Endothelial cell of umbilical vein (primary cell): ENCODE data around the gene WNT16. TPM values are rescaled to one million over a fixed set of nuclear protein-coding genes. Genes with fewer than 3 reads are reported as not detected.
A peak's percentile ranks its signal among the peaks of the same experiment; 100 is the strongest.

Experiments
- BruUV-seq: library from RNA; stranded (reverse); fragments of 400-500 nt; replicated peaks from 2 replicates; lab custom pipeline; 2021; lab: Mats Ljungman, UMichigan
- CTCF ChIA-PET: fragments of 300-600, 350-600 bp; sonication (Branson Sonifier 250); formaldehyde crosslinking; loops from one replicate; lab custom pipeline; 2021; ENCODE audit warnings: antibody characterized with exemption, inconsistent platforms; lab: Charles Lee
- POLR2A ChIA-PET: fragments of 300-600, 350-600 bp; sonication (Branson Sonifier 250); formaldehyde crosslinking; loops from one replicate; lab custom pipeline; 2021; ENCODE audit warnings: antibody characterized with exemption, inconsistent platforms; lab: Charles Lee
- DNase-seq: peaks from one replicate; pipeline ENCODE4 v3.0.0-alpha.2; 2011; ENCODE audit warnings: low read depth, low spot score
- FAIRE-seq: peaks from 2 replicates; lab custom pipeline; 2011; peaks lifted over from hg19 to GRCh38; lab: Jason Lieb, UNC
- H2AFZ ChIP-seq: 2 replicates; pipeline ENCODE4 v1.6.0; 2012; ENCODE audit warnings: low read depth, low read length, control low read depth, inconsistent platforms
- H3K27ac ChIP-seq: 2 replicates; pipeline ENCODE4 v1.5.1; 2011; ENCODE audit warnings: low read depth, mild to moderate bottlenecking, control low read depth, low read length, moderate library complexity; ENCODE audit not compliant: insufficient read depth
- H3K27me3 ChIP-seq, 2 experiments: 2 replicates each; pipeline versions ENCODE4 v1.6.0 to v1.6.1; 2011; ENCODE audit warnings: low read length in 2 of 2, mixed read lengths in 1 of 2; ENCODE audit not compliant: control insufficient read depth in 2 of 2, insufficient read depth in 2 of 2
- H3K36me3 ChIP-seq, 2 experiments: 2 replicates in 1 of 2; 3 replicates in 1 of 2; pipeline ENCODE4 v1.5.1; 2011; ENCODE audit warnings: low read length in 2 of 2, mild to moderate bottlenecking in 1 of 2, moderate library complexity in 1 of 2; ENCODE audit not compliant: control insufficient read depth in 2 of 2, insufficient read depth in 2 of 2; ENCODE audit errors: extremely low read depth in 1 of 2
- H3K4me1 ChIP-seq: 3 replicates; pipeline ENCODE4 v1.5.1; 2011; ENCODE audit warnings: mild to moderate bottlenecking, low read length; ENCODE audit not compliant: control insufficient read depth, insufficient read depth; ENCODE audit errors: extremely low read depth
- H3K4me2 ChIP-seq: 2 replicates; pipeline ENCODE4 v1.6.1; 2011; ENCODE audit warnings: low read length, control low read depth, mixed read lengths; ENCODE audit not compliant: insufficient read depth
- H3K4me3 ChIP-seq, 3 experiments: fragments of 200-600 bp in 1 of 3; sonication (generic), shearing (Covaris generic) in 1 of 3; replicated peaks in 1 of 3; 2 replicates each; pipeline ENCODE4 v1.5.1; 2011 to 2016; ENCODE audit warnings: control low read depth in 3 of 3, low read length in 3 of 3, mild to moderate bottlenecking in 2 of 3, inconsistent platforms in 1 of 3, low read depth in 1 of 3, moderate library complexity in 1 of 3; ENCODE audit not compliant: insufficient read depth in 1 of 3
- H3K79me2 ChIP-seq: 2 replicates; pipeline ENCODE4 v1.6.0; 2012; ENCODE audit warnings: low read length, inconsistent platforms; ENCODE audit not compliant: control insufficient read depth, insufficient read depth
- H3K9ac ChIP-seq: replicated peaks from 2 replicates; pipeline ENCODE3; 2011; ENCODE audit warnings: low read length, control low read depth; ENCODE audit not compliant: insufficient read depth; ENCODE audit errors: extremely low read depth
- H3K9me1 ChIP-seq: replicated peaks from 3 replicates; pipeline ENCODE4 v1.6.0; 2011; ENCODE audit warnings: mild to moderate bottlenecking, low read length; ENCODE audit not compliant: control insufficient read depth, insufficient read depth; ENCODE audit errors: extremely low read depth
- H3K9me3 ChIP-seq: replicated peaks from 2 replicates; pipeline ENCODE4 v1.5.1; 2012; ENCODE audit warnings: low read length, inconsistent platforms; ENCODE audit not compliant: control insufficient read depth, insufficient read depth
- H4K20me1 ChIP-seq: replicated peaks from 2 replicates; pipeline ENCODE3; 2011; ENCODE audit warnings: mild to moderate bottlenecking, low read length; ENCODE audit not compliant: control insufficient read depth, insufficient read depth; ENCODE audit errors: extremely low read depth
- EZH2 ChIP-seq: IDR thresholded peaks from 2 replicates; pipeline ENCODE4 v1.6.1; 2012; ENCODE audit warnings: borderline replicate concordance, low read depth, mild to moderate bottlenecking, moderate library complexity, low read length, inconsistent platforms; ENCODE audit not compliant: severe bottlenecking
- FOS ChIP-seq: IDR thresholded peaks from 2 replicates; pipeline ENCODE4 v1.6.1; 2011; ENCODE audit warnings: mild to moderate bottlenecking, low read length, moderate library complexity, borderline replicate concordance; ENCODE audit not compliant: insufficient read depth
- GATA2 ChIP-seq: IDR thresholded peaks from 2 replicates; pipeline ENCODE4 v1.7.0; 2011; ENCODE audit warnings: low read depth, mild to moderate bottlenecking, moderate library complexity, mixed read lengths, low read length; ENCODE audit not compliant: insufficient read length, insufficient read depth
- JUN ChIP-seq: IDR thresholded peaks from 2 replicates; pipeline ENCODE4 v1.6.1; 2011; ENCODE audit warnings: borderline replicate concordance, low read depth; ENCODE audit not compliant: insufficient read length, insufficient read depth
- MYC ChIP-seq: IDR thresholded peaks from one replicate; pipeline ENCODE4 v1.6.1; 2011; ENCODE audit warnings: mild to moderate bottlenecking, low read depth, low read length
- POLR2A ChIP-seq: IDR thresholded peaks from 2 replicates; pipeline ENCODE4 v1.6.1; 2012; ENCODE audit warnings: low read depth, mild to moderate bottlenecking, control low read depth, low read length
- POLR2AphosphoS5 ChIP-seq: IDR thresholded peaks from 2 replicates; pipeline ENCODE4 v1.6.1; 2012; ENCODE audit warnings: low read depth, mild to moderate bottlenecking, control low read depth, low read length, moderate library complexity; ENCODE audit not compliant: insufficient read depth
- dilution Hi-C: fragments of 300-500 bp; cut with MboI; formaldehyde crosslinking; loops from one replicate; pipeline ENCODE4 v1.15.0; 2019; ENCODE audit warnings: low sequenced_read_pairs; ENCODE audit not compliant: extremely low pct_ligation_motif_present
- intact Hi-C: fragments of 100-400 bp; cut with micrococcal nuclease; formaldehyde crosslinking; loops from one replicate; pipeline ENCODE4 v1.10.0; 2022
- polyA plus RNA-seq, 4 experiments: library from polyadenylated mRNA; depleted of rRNA in 3 of 4; stranded (reverse) in 3 of 4; unstranded in 1 of 4; fragments of >200 nt; gene quantifications; 2 replicates each; pipeline versions ENCODE4 v1.2.1 to v1.2.3, GENCODE V29; 2011 to 2012; ENCODE audit warnings: missing spikeins in 1 of 4
- total RNA-seq: library from RNA; stranded (reverse); gene quantifications from 2 replicates; pipeline ENCODE4 v1.2.3, GENCODE V29; 2021
- TF ChIP-seq, protein P1 (sequence below), 2 donors: IDR thresholded peaks; 1 replicate in 1 of 2; 2 replicates in 1 of 2; pipeline ENCODE4 v1.5.1; 2011; ENCODE audit warnings: low read length in 2 of 2, mild to moderate bottlenecking in 2 of 2, moderate library complexity in 2 of 2, control low read depth in 1 of 2, inconsistent platforms in 1 of 2, low read depth in 1 of 2; ENCODE audit not compliant: insufficient read depth in 1 of 2; ENCODE audit errors: extremely low read depth in 1 of 2
- TF ChIP-seq, protein P2 (sequence below): IDR thresholded peaks from 2 replicates; pipeline ENCODE4 v1.6.1; 2011; ENCODE audit not compliant: insufficient read depth, insufficient read length

WNT16 gene
- total and polyA plus RNA-seq, 2 donors (not counting 3 experiments of a cell fraction or from before 2014, with no cell fraction given): not detected

DNA sequence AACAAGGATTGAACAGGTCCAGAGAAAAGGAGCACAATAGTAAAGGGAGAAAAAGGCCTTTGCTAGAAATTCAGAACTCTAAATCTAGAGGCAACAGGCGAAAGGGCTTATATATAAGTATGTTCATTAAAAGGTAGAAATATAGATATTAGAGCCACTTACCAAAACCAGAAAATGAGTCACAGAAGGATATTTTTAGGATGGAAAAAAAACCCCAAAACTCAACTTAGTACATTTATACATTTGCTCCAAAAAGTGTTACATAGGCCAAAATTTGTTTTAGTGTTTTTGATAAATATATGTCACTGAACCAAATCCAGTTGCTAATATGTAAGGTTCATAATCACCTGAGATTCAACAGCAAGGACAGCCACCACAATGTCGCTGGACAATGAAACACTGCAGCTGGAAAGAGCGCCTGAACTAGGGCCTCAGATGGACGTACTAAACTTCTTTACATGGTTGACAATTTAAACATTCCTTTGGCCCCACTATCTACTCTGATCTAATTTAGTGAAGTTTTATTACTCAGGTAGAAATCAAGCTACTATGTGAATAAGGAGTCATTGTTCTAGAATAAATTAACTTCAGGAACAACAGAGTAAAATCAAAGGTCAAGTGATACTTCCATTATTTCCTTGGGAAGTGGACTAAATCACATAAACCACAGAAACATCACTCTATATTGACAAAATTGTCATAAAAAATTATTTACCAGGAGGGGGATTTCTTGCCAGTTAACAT, 56.4 kb downstream of the WNT16 start:
- no peak overlapping the region for H3K4me3 ChIP-seq
- peaks cover 3% of the 10 kb centered on the region for H4K20me1 ChIP-seq
- H3K9ac ChIP-seq: no peak overlapping the region
- H3K9me1 ChIP-seq: no peaks in the 10 kb centered on the region
- peaks cover 85% of the 10 kb centered on the region for H3K79me2 ChIP-seq
- ChIA-PET POLR2A (interaction anchor here (0.6 to 1.7 kb wide), 2 partner anchors 11 to 1579 kb away, joined by 3 to 9 read pairs; partner anchors contain the start of gene FAM3C), CTCF (interaction anchor here (1.1 to 2.9 kb wide), 4 partner anchors 11 to 162 kb away, joined by 3 to 14 read pairs (median 6); partner anchors contain the start of gene FAM3C)
- no peak overlapping the region for H3K4me2 ChIP-seq
- H2AFZ ChIP-seq: no peak overlapping the region
- H3K9me3 ChIP-seq: no peaks in the 10 kb centered on the region
- dilution Hi-C loops: no loop called here
- BruUV-seq: no TSS peak
- DNase-seq (no peak), FAIRE-seq (no peak)
- no peak for TF ChIP-seq FOS
- TF ChIP-seq, protein P1, sequence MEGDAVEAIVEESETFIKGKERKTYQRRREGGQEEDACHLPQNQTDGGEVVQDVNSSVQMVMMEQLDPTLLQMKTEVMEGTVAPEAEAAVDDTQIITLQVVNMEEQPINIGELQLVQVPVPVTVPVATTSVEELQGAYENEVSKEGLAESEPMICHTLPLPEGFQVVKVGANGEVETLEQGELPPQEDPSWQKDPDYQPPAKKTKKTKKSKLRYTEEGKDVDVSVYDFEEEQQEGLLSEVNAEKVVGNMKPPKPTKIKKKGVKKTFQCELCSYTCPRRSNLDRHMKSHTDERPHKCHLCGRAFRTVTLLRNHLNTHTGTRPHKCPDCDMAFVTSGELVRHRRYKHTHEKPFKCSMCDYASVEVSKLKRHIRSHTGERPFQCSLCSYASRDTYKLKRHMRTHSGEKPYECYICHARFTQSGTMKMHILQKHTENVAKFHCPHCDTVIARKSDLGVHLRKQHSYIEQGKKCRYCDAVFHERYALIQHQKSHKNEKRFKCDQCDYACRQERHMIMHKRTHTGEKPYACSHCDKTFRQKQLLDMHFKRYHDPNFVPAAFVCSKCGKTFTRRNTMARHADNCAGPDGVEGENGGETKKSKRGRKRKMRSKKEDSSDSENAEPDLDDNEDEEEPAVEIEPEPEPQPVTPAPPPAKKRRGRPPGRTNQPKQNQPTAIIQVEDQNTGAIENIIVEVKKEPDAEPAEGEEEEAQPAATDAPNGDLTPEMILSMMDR (IDR thresholded peaks at IDR 0.05; ENCODE audit: extremely low read depth in 1 of 2, insufficient read depth in 1 of 2, low read depth in 1 of 2, low read length in 2 of 2): no peak
- no peak for TF ChIP-seq POLR2AphosphoS5
- no peak for TF ChIP-seq GATA2
- no peak for TF ChIP-seq POLR2A
- TF ChIP-seq EZH2: no peak
- TF ChIP-seq JUN: no peak
- TF ChIP-seq, protein P2, sequence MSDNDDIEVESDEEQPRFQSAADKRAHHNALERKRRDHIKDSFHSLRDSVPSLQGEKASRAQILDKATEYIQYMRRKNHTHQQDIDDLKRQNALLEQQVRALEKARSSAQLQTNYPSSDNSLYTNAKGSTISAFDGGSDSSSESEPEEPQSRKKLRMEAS: no peak
- no peak for TF ChIP-seq MYC
- H3K27ac ChIP-seq: peak overlapping the region; percentile 16
- H3K36me3 ChIP-seq: no peaks in the 10 kb centered on the region
- intact Hi-C loops: no loop called here
- no peaks in the 10 kb centered on the region for H3K27me3 ChIP-seq
- H3K4me1 ChIP-seq: peaks cover 23% of the 10 kb centered on the region
